GM12878 (cell line): ENCODE data around the gene WDFY3. TPM values are rescaled to one million over a fixed set of nuclear protein-coding genes. Genes with fewer than 3 reads are reported as not detected.

Experiments
- CEBPZ ChIP-seq: fragments of 150-350 bp; IDR thresholded peaks from 2 replicates; pipeline ENCODE4 v1.6.1; 2016; ENCODE audit warnings: low read depth, low read length
- DPF2 ChIP-seq: fragments of 450-650 bp; IDR thresholded peaks from 2 replicates; pipeline ENCODE4 v1.6.1; 2017; ENCODE audit warnings: mild to moderate bottlenecking
- NR2C2 ChIP-seq: IDR thresholded peaks from 2 replicates; pipeline ENCODE4 v1.6.1; 2011; ENCODE audit warnings: borderline replicate concordance, low read depth; ENCODE audit not compliant: control insufficient read depth, insufficient read length
- STAT3 ChIP-seq: IDR thresholded peaks from 2 replicates; pipeline ENCODE4 v1.6.1; 2011; ENCODE audit warnings: low read depth, low read length, improper control_type of control experiment
- SUPT20H ChIP-seq: IDR thresholded peaks from 2 replicates; pipeline ENCODE4 v1.6.1; 2011; ENCODE audit warnings: low read depth, mild to moderate bottlenecking, low read length, moderate library complexity, borderline replicate concordance; ENCODE audit not compliant: control insufficient read depth
- USF1 ChIP-seq: IDR thresholded peaks from 2 replicates; pipeline ENCODE4 v1.6.1; 2011; ENCODE audit warnings: borderline replicate concordance, low read depth, mild to moderate bottlenecking, moderate library complexity, mixed read lengths, low read length; ENCODE audit not compliant: insufficient read depth; ENCODE audit errors: extremely low read length
- ZBTB4 ChIP-seq: fragments of 450-650 bp; formaldehyde crosslinking; IDR thresholded peaks from 2 replicates; pipeline ENCODE4 v1.4.0; 2022; ENCODE audit warnings: mild to moderate bottlenecking, moderate library complexity
- ZNF384 ChIP-seq: IDR thresholded peaks from 2 replicates; pipeline ENCODE4 v1.6.1; 2012; ENCODE audit warnings: low read depth, mild to moderate bottlenecking, low read length, improper control_type of control experiment, borderline replicate concordance
- polyA plus RNA-seq, 11 experiments: library from polyadenylated mRNA; depleted of rRNA in 4 of 11; unstranded in 6 of 11; stranded (reverse) in 5 of 11; fragments of >200 nt; fragmentation: Nextera tagmentation in 4 of 11; fragmentation: Illumina TruSeq in 1 of 11; extraction: Ambion mirVana in 4 of 11; extraction: Trizol in 1 of 11; gene quantifications; 1 replicate in 1 of 11; 2 replicates in 10 of 11; pipeline versions ENCODE4 v1.2.1 to v1.2.3, GENCODE V29; 2011 to 2016; ENCODE audit warnings: inconsistent platforms in 2 of 11, missing spikeins in 2 of 11, low read depth in 1 of 11
- total RNA-seq, 4 experiments: library from RNA; depleted of rRNA in 3 of 4; stranded (reverse); fragments of >200 nt in 3 of 4; fragmentation: Illumina TruSeq in 1 of 4; extraction: Trizol in 1 of 4; gene quantifications; 2 replicates each; pipeline versions ENCODE4 v1.2.1 to v1.2.3, GENCODE V29; 2013 to 2021

WDFY3 gene
- total and polyA plus RNA-seq, 10 of the 15 experiments (the other 5 are each of a cell fraction or from before 2014, with no cell fraction given), result 0.01 to 0.23 (median 0.12) TPM; not detected in 2

GRCh38 chr4:84647312-84647884 is 319.1 kb downstream of the WDFY3 start (continued):
- TF ChIP-seq DPF2, result no peak
- TF ChIP-seq ZNF384, result no peak
- no peak for TF ChIP-seq USF1
- no peak for TF ChIP-seq ZBTB4 (CRISPR knock-in tag)
- TF ChIP-seq CEBPZ, result no peak
- TF ChIP-seq NR2C2, result no peak
- TF ChIP-seq STAT3, result no peak
- TF ChIP-seq SUPT20H, result no peak
